Mucosa of descending colon (tissue), 3 donors: ENCODE measurements around the gene GAST. TPM values are rescaled to one million over a fixed set of nuclear protein-coding genes. Genes with fewer than 3 reads are reported as not detected.

Experiments used
- ATAC-seq: fragments of 200-7000 bp; cut with Tn5 transposase; one replicate; pipeline ENCODE4 v1.9.1; 2020; ENCODE audit warnings: mild to moderate bottlenecking, moderate library complexity
- DNase-seq, 3 donors: peaks; one replicate each; pipeline ENCODE4 v3.0.0-alpha.2; 2020
- H3K36me3 ChIP-seq: fragments of 200-600 bp; one replicate; pipeline ENCODE4 v1.8.0; 2021; ENCODE audit warnings: low read depth, mild to moderate bottlenecking
- H3K4me1 ChIP-seq: fragments of 200-600 bp; one replicate; pipeline ENCODE4 v1.8.0; 2021; ENCODE audit warnings: low read depth, mild to moderate bottlenecking
- H3K4me3 ChIP-seq: fragments of 200-600 bp; one replicate; pipeline ENCODE4 v1.8.0; 2021; ENCODE audit warnings: mild to moderate bottlenecking
- H3K9me3 ChIP-seq: fragments of 200-600 bp; one replicate; pipeline ENCODE4 v1.8.0; 2021; ENCODE audit warnings: mild to moderate bottlenecking
- intact Hi-C, 2 donors: fragments of 100-400 bp; cut with DNase I in 1 of 2; cut with micrococcal nuclease in 1 of 2; formaldehyde crosslinking; loops; one replicate each; pipeline versions ENCODE4 v1.11.0 to v1.11.1; 2022; cut with DNase I, micrococcal nuclease
- total RNA-seq, 3 donors: library from RNA; stranded (reverse); fragmentation: NEBNext Ultra II Directional in 2 of 3; extraction: Animal tissue kit (Norgen Biotek cat#: 25700) in 2 of 3; gene quantifications; one replicate each; pipeline versions ENCODE4 v1.2.1 to v1.2.4, GENCODE V29; 2021 to 2023
- TF ChIP-seq, protein P1 (sequence below): fragments of 200-600 bp; IDR thresholded peaks from one replicate; pipeline ENCODE4 v1.8.0; 2022; ENCODE audit warnings: antibody characterized with exemption, mild to moderate bottlenecking
- donor health status: DM: no; HTN: no; CAD: no; lungs with moderate emphysema.
- donor health status: DM: no; HTN: no; CAD: no.
- donor health status: DM: no; HTN: yes; CAD: no.

Gene GAST
- total RNA-seq, 3 donors from 2014 or later: not detected

DNA sequence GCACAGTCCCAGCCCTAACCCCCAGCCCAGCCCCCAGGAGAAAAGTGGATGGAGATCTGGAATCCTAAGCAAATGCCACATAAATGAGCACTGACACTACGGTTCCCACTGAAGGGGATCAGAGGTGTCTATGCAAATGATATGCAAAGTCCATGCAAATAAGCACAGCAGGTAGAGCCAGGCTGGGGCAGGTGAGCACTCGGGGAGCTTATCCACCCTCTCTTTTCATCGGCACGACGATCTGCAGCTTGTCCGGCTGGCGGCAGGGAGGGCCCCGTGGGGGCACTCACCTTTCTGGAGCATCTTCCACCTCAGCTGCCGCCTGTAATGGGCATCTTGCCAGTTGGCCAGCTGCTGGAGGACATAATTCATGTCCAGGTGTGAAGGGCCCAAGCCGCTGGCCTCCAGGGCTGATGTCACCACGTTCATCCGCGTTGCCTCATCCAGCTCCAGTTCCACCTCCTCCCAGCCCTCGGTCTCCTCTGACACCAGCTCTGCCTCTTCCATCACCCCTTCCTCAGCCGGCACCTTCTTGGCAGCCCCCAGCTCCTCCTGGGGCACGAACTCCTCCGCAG, 12.4 kb downstream of the GAST start:
- Histone ChIP-seq H3K4me1 (no peaks in the 10 kb centered on the region), H3K4me3 (no peak overlapping the region), H3K9me3 (no peaks in the 10 kb centered on the region), H3K36me3 (no peaks in the 10 kb centered on the region)
- ATAC-seq (no peak), DNase-seq (no peak)
- intact Hi-C loops: no loop called here
- TF ChIP-seq, protein P1, sequence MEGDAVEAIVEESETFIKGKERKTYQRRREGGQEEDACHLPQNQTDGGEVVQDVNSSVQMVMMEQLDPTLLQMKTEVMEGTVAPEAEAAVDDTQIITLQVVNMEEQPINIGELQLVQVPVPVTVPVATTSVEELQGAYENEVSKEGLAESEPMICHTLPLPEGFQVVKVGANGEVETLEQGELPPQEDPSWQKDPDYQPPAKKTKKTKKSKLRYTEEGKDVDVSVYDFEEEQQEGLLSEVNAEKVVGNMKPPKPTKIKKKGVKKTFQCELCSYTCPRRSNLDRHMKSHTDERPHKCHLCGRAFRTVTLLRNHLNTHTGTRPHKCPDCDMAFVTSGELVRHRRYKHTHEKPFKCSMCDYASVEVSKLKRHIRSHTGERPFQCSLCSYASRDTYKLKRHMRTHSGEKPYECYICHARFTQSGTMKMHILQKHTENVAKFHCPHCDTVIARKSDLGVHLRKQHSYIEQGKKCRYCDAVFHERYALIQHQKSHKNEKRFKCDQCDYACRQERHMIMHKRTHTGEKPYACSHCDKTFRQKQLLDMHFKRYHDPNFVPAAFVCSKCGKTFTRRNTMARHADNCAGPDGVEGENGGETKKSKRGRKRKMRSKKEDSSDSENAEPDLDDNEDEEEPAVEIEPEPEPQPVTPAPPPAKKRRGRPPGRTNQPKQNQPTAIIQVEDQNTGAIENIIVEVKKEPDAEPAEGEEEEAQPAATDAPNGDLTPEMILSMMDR: no peak

DNA sequence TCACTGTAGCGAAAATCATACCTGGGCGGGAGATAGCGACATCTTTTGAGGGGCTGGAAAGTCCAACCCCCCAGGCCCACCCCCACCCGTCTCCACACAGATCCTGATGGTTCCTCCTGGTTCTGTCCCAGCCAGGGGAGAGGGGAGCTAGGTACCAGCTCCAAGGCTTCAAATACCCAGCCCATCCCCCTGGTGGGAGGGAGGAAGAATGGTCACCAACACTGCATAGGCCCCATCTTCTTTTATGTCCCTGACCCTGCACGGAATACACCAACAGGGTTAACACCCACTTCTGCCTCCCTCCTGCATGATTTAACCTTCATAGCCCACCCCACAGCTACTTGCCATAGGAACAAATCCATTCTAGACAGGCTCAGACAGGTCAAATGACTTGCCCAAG, 13.0 kb downstream of the GAST start:
- no peak for ATAC-seq
- TF ChIP-seq, protein P1: no peak
- intact Hi-C loops: no loop called here

DNA sequence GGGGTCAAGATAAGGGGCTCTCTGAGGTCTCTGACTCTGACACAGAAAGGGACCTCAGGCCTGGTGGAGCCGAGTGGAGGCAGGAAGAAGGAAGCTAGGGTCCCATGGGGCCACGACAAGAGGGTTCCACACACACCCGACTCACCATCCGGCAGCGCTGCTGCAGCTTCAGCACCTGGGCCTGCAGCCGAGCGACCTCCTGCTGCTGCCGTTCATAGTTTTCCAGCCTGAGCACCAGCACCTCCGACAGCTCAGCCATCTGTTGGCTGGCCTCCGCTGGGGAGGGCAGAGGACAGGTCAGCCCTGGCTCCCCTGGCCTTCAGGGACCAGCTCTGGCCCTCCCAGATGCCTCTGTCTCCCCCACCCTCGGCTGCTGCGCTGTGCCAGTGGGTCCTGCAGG, 15.9 kb downstream of the GAST start:
- no peaks in the 10 kb centered on the region for H3K9me3 ChIP-seq
- TF ChIP-seq, protein P1: no peak
- ATAC-seq: no peak

More for the DNA sequence above, 13.0 kb downstream of the GAST start:
- H3K4me1 ChIP-seq: no peaks in the 10 kb centered on the region
- no peak overlapping the region for H3K4me3 ChIP-seq
- no peaks in the 10 kb centered on the region for H3K9me3 ChIP-seq
- no peak for DNase-seq
- no peaks in the 10 kb centered on the region for H3K36me3 ChIP-seq

DNA sequence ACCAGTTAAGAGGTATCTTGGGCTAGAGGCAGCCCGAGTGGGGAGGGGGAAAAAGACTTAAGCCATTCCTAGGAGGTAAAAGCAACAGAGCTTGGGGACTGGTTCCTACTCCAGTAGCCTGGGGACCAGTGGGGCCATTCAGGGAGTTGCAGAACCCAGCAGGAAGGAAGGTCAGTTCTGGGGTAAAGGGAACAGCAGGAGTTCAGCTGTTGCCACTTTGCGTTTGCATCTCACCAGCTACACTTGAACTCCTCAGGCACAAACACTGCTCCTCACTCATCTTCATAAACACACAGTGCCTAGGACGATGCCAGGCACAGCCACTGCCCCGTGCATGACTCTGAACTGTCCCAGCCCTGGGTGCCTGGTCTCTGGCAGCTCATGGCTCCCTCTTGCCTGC, 18.3 kb downstream of the GAST start:
- ATAC-seq (no peak), DNase-seq (no peak)
- intact Hi-C loops: loop anchor here in 1 of 2 donors (10.0 kb wide), 1 partner anchor 154 kb away; no protein-coding TSS in a partner anchor
- H3K9me3 ChIP-seq: no peaks in the 10 kb centered on the region
- TF ChIP-seq, protein P1: no peak
- no peak overlapping the region for H3K4me3 ChIP-seq
- H3K36me3 ChIP-seq: no peaks in the 10 kb centered on the region
- H3K4me1 ChIP-seq: peaks cover 9% of the 10 kb centered on the region

More for the DNA sequence above, 15.9 kb downstream of the GAST start:
- no peak for DNase-seq
- Histone ChIP-seq H3K4me3 (no peak overlapping the region), H3K4me1 (no peaks in the 10 kb centered on the region), H3K36me3 (no peaks in the 10 kb centered on the region)
- intact Hi-C loops: no loop called here

DNA sequence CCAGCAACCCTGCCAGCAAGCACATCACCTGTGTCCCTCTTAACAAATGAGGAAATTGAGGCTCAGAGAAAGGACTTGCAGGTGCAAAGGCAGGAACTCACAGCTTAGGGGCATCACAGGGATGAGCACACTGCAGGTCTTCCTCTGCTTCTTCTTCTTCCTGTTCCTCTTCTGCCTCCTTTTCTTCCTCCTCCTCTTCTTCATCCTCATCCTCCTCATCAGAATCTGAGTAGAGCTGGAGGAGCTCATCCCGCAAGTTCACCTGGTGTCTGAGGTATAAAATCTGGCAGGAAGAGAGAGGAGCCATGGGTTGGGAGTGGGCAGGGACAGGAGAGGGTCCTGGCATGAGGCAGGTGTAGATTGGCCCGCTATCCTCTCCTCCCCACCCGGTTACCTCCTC, 19.7 kb downstream of the GAST start:
- DNase-seq (no peak), ATAC-seq (no peak)
- TF ChIP-seq, protein P1: no peak
- H3K9me3 ChIP-seq: no peaks in the 10 kb centered on the region
- H3K4me3 ChIP-seq: no peak overlapping the region
- H3K36me3 ChIP-seq: no peaks in the 10 kb centered on the region
- intact Hi-C loops: loop anchor here in 1 of 2 donors (10.0 kb wide), 1 partner anchor 153 kb away; no protein-coding TSS in a partner anchor
- H3K4me1 ChIP-seq: peaks cover 9% of the 10 kb centered on the region
